Activated CD8-positive, alpha-beta memory T cell treated with anti-CD3 and anti-CD28 coated beads, Interleukin-2, amount 50 U/mL, for 24 hours (primary cell): Measurements from ENCODE around the gene SH3BP2.

Source experiments
- DNase-seq: peaks from one replicate; pipeline ENCODE4 v3.0.0-alpha.2; 2020; ENCODE audit errors: extremely low read depth

Gene SH3BP2

GRCh38 chr4:2803624-2804448, 11.0 kb downstream of the SH3BP2 start:
- no peak for DNase-seq

- no peak for DNase-seq
Measured at GRCh38 chr4:2804449-2804972, 11.6 kb downstream of the SH3BP2 start.

DNA sequence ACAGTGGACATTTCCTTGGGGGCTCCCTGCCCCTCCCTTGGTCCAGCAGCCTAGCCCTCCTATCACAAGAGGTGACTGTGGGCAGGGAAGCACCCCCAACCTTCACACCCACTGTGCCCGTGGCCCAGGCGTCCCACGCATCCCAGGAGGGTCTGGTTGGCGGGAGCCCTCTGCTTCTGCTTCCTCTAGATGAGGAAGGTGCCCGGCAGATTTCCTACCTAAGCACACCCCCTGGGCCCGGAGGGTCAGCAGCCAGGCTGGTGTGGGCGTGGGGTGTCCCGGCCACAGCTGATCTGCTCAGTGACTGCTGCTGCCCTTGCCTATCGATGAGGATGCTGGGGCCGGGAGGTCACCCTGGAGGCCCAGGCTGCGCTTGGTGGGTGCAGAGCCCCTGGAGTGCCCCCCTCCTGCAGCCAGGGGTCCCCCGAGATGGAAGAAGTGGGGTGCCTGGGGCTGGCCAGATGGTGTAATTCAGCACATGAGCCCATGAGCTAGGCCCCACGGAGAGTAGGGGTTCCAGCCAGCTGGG, 12.2 kb downstream of the SH3BP2 start:
- DNase-seq: no peak

- no peak for DNase-seq
Measured at GRCh38 chr4:2805712-2806389, 13.0 kb downstream of the SH3BP2 start.

GRCh38 chr4:2806390-2807355, 13.8 kb downstream of the SH3BP2 start:
- no peak for DNase-seq

DNA sequence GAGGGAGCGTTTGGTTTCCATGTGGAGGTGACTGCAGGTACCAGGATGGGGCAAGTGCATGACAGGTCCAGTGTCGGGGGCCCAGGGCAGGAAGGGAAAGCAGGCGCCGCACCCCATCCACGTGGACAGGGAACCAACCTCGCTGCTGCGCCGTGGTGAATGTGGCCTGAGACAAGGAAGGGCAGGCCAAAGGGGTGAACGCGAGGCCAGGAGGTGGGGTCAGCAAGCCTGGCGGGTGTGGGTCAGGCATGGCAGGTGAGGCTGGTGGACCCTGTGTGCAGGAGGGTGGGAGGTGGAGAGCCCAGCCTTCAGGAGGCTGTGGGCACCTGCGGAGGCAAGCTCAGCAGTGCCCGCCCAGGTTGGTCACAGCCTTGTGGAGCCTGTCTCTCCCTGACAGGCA, 14.7 kb downstream of the SH3BP2 start:
- DNase-seq: no peak

DNA sequence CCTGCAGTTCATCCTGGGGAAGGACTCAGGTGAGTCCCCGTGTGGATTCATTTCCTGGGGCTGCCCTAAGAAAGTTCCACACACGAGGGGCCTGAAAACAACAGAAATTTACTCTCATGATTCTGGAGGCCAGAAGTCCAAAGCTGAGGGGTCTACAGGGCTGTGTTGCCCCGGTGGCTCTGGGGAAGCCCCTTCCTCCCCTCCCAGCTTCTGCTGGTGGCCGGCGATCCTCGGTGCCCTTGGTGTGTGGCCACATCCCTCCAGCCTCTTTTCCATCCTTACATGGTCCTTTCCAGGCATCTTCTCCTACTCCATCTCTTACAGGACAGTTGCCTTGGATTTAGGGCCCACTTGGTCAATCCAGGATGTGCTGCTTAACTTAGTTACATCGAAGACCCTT, 15.1 kb downstream of the SH3BP2 start:
- DNase-seq: no peak

DNA sequence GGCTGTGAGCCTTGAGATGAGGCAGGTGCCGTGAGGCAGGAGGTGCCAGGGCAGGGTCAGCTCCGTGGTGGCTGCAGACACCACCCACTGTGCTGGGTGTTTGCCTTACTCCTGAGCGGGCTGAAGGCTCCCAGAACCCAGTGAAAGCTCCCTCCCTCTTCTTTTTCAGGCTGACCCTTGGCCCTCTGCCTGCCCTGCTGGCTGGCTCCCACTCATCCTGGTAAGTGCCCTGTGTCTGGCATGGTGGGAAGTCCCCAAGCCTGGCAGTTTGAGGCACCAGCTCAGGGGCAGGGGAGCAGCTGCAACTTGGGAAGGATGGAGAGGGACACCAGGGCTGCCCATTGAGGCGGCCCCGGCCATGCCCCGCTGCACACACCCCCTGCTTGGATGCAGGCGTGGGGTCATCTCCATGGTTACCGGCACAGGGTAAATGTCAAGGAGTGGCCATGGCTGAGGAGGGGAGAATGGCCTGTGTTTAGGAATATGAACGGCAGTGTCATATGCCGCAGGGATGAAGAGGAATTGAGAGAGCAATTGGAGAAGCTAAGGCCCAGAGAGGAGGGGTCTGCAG, 16.8 kb downstream of the SH3BP2 start:
- no peak for DNase-seq

GRCh38 chr4:2810388-2810787, 17.5 kb downstream of the SH3BP2 start:
- DNase-seq: no peak

- DNase-seq: no peak
Measured at GRCh38 chr4:2811830-2812611, 19.1 kb downstream of the SH3BP2 start.

DNA sequence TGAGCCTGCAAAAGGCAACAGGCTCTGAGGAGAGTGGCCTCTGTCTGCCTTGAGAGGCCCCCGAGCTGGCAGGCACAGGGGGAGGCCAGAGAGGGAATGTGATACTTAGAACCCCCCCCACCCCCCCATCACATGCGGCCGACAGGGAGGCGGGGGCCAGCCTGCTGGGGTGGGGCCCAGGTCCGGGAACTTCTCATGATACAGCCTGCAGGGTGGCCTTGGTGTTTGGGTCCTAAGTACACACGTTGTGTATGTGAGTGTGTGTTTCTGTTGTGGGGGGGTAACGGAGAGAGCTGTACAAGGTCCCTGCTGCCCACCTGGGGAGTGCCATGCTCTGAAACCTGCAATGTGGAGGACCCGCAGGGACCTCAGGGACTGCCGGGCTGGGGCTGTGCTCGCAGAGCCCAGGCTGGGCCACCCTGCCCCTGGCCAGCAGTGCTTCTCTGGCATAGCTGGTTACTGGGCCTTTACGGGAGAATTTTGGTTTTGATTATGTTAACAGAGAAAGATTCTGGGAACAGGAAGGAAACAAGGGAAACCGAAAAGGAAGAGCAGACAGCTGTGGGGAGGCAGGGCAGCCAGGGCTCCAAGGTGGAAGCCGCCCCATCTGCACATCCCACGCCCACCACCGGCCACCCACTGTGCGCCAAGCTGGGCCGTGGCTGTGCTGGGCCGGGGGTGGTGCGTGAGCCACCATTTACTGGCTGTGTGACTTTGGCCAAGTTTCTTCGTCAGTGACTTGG, 19.9 kb downstream of the SH3BP2 start:
- DNase-seq: no peak

GRCh38 chr4:2813446-2814405, 20.8 kb downstream of the SH3BP2 start:
- DNase-seq: no peak

DNA sequence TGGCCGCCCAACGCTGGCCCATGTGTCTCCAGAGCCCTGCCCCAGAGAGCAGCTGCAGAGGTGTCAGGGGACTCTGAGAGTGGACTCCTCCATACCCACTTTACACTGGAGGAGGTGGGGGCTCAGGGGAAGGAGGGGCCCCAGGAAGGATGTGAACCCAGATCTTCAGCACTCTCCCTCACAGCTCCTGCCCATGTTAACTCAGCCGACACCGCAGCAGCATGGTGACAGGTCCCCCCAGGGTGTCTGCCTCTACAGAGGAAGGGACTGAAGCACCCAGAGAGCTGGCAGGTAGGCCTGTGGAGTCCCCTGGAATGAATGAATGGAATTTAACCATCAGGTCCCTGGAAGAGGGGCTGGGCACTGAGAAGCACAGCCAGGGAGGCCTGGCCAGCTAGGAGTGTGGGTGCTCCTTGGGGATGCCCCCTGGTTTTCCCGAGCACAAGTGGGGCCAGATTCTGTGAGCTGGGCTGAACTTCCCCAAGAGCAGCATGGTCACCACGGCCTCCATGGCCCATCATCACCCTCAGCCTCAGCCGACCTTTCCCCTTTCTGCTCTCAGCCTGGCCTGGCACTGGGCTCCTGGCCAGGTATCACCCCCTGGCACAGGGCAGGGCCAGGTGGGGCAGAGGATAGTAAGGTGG, 21.9 kb downstream of the SH3BP2 start:
- no peak for DNase-seq

DNA sequence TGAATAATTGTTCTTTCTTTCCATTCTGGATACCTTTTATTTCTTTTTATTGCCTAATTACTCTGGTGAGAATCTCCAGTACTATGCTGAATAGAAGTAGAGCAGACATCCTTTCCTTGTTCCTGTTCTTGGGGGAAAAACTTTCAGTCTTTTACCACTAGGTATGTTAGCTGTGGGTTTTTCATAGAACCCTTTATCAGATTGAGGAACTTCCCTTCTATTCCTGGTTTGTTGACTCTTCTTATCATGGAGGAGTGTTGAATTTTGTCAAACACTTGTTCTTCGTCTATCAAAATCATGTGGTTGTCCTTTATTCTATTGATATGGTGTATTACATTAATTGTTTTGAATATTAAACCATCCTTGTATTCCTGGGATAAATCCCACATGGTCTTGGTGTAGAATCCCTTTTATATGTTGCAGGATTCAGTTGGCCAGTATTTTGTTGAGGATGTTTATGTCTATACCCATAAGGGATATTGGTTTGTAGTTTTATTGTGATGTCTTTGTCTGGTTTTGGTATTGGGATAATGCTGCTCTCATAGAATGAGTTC, 23.6 kb downstream of the SH3BP2 start:
- no peak for DNase-seq

- no peak for DNase-seq
Measured at GRCh38 chr4:2817137-2817536, 24.3 kb downstream of the SH3BP2 start.

DNA sequence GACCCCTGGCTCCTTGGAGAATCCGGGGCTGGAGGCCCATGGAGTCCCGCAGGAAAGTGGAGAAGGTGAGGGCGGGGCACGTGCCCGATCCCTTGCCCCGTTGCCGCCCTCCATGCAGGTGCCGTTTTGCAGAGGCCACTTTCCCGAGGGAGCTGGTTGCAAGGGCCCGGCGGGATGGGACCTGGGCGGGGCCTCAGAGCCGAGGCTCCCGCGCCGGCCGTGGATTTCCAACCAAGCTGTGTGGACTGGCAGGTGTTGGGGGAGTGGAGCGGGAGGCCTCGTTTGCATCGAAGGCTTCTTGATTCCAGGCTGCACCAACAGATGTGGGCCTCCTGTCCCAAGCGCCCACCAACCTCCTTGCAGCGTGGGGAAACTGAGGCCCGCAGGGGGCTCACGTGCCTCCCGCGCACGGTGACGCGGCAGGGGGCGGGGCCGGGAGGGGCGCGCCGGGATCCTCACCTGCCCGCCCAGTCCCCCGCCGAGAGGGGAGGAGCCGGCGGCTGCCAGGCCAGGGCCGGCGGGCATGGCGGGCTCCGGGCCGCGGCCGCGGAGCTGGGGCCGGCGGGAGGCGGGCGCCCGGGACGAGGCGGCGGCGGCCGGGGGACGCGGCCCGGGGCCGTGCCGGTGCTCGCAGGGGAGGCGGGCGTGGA, 24.9 kb downstream of the SH3BP2 start:
- no peak for DNase-seq

DNA sequence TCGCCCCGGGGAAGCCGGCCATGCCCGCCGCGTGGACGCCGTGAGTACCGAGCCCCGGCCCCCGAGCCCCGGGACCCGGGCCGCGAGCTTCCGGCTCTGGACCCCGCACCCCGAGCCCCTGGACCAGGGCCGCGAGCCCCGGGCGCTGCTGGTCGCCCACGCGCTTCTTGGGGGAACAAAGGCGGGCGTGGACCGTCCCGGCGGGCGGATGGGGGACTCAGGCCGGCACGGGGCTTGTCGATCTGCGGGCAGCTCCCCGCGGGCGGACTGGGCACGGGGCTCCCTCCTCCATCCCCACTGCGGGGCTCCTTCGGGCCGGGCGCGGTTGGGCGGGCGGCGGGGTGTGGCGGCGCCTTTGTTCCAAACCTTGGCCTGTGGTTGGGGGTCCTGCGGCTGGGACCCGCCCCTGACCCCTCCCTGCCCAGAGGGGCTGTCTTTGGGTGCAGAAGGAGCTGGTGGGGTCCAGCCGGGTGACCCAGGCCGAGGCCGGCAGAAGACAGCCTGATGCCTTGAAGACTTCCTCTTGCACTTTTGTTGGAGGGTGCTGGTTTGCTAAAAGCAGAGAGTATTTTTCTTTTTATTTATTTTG, 25.6 kb downstream of the SH3BP2 start:
- no peak for DNase-seq
